ENCODE results near the gene OSBPL5.
"Not testable (repeated sequence)": the region's sequence is repeated elsewhere in the genome, so short reads cannot be mapped to it uniquely, and the experiment has no call there.

The OSBPL5 gene

GRCh38 chr11:3182462-3182852 lies 17.3 kb upstream of the OSBPL5 start:
- no peak for DNase-seq

GRCh38 chr11:3181725-3182461 lies 16.8 kb upstream of the OSBPL5 start:
- no peak for DNase-seq

- no peak for DNase-seq
These were observed 15.8 kb upstream of the OSBPL5 start for GRCh38 chr11:3180869-3181268.

GRCh38 chr11:3178349-3178748 lies 13.2 kb upstream of the OSBPL5 start:
- DNase-seq, result no peak

- DNase-seq, result no peak
These were observed 12.8 kb upstream of the OSBPL5 start for GRCh38 chr11:3177931-3178330.

GRCh38 chr11:3176487-3176886 lies 11.4 kb upstream of the OSBPL5 start:
- no peak for DNase-seq

GRCh38 chr11:3175194-3175593 lies 10.1 kb upstream of the OSBPL5 start:
- no peak for DNase-seq

- DNase-seq, result no peak
These were observed 9.3 kb upstream of the OSBPL5 start for GRCh38 chr11:3174387-3174786.

- no peak for DNase-seq
These were observed 8.7 kb upstream of the OSBPL5 start for GRCh38 chr11:3173795-3174194.

- no peak for DNase-seq
These were observed 6.9 kb upstream of the OSBPL5 start for GRCh38 chr11:3171931-3172560.

- no peak for DNase-seq
These were observed 5.9 kb upstream of the OSBPL5 start for GRCh38 chr11:3170756-3171650.

- no peak for DNase-seq
These were observed 5.1 kb upstream of the OSBPL5 start for GRCh38 chr11:3170044-3170755.

- peak in 7 of 58 donors; percentile 23 to 48 (median 32) for DNase-seq
These were observed 4.3 kb upstream of the OSBPL5 start for GRCh38 chr11:3169255-3170043.

GRCh38 chr11:3168742-3169254 lies 3.7 kb upstream of the OSBPL5 start:
- not testable (repeated sequence) for DNase-seq

- no peak for DNase-seq
These were observed 2.3 kb upstream of the OSBPL5 start for GRCh38 chr11:3167143-3168119.

GRCh38 chr11:3166268-3167142 lies 1.4 kb upstream of the OSBPL5 start:
- DNase-seq, result no peak

- DNase-seq, result no peak
These were observed 782 bp upstream of the OSBPL5 start for GRCh38 chr11:3165916-3166267.

GRCh38 chr11:3164552-3165151 lies 458 bp downstream of the OSBPL5 start:
- no peak for DNase-seq
